Measurements from ENCODE around the gene ABCA1. TPM values are rescaled to one million over a fixed set of nuclear protein-coding genes. Genes with fewer than 3 reads are reported as not detected.

The ABCA1 gene
- total and polyA plus RNA-seq, 2 of the 13 experiments (the other 11 are each of a cell fraction or from before 2014, with no cell fraction given) = 26.8 to 63.8 TPM

DNA sequence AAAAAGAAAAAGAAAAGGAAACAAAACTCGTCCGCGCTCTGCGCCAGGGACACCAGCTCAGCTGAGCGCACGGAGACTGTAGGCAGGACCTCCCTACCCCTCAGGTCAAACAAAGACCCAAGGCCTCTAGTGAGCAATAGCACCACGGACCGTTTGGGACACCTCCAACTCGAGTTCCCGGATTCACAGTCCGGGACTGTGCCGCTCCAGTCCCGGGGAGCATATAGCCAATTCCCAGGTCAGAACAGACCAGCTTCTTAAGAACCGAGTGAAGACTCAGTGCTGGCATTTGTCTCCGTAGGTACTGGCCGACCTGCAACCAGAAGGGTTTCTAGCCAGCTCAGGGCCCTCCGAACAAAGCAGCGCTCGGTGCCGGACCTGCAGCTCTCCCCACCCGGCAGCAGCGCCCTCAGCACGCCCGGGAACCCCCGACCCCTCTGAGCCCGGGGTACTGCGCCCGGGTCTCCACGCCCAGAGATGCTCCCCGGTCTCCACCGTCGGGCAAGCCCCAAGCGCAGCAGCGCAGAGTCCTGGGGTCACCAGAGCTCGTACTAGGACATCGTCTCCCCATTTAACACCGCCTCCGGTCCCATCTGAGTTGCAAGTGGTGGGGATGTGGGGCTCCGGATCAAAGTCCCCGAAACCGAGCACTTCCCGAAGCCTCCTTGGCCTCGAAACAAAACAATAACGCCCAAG, 591 bp downstream of the ABCA1 start (continued):
- TF ChIP-seq HNF1A (IDR thresholded peaks at IDR 0.05; ENCODE audit: low read depth) = no peak
- TF ChIP-seq HNF1A (CRISPR knock-in tag; IDR thresholded peaks at IDR 0.05; ENCODE audit: borderline replicate concordance) = no peak
- TF ChIP-seq, protein P1, sequence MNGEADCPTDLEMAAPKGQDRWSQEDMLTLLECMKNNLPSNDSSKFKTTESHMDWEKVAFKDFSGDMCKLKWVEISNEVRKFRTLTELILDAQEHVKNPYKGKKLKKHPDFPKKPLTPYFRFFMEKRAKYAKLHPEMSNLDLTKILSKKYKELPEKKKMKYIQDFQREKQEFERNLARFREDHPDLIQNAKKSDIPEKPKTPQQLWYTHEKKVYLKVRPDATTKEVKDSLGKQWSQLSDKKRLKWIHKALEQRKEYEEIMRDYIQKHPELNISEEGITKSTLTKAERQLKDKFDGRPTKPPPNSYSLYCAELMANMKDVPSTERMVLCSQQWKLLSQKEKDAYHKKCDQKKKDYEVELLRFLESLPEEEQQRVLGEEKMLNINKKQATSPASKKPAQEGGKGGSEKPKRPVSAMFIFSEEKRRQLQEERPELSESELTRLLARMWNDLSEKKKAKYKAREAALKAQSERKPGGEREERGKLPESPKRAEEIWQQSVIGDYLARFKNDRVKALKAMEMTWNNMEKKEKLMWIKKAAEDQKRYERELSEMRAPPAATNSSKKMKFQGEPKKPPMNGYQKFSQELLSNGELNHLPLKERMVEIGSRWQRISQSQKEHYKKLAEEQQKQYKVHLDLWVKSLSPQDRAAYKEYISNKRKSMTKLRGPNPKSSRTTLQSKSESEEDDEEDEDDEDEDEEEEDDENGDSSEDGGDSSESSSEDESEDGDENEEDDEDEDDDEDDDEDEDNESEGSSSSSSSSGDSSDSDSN (CRISPR knock-in tag; IDR thresholded peaks at IDR 0.05) = peak; percentile 65
- no peak for TF ChIP-seq KDM4B (CRISPR knock-in tag; IDR thresholded peaks at IDR 0.05)
- no peak for TF ChIP-seq ZNF274 (CRISPR knock-in tag; IDR thresholded peaks at IDR 0.05)
- no peak for TF ChIP-seq SNAPC5 (CRISPR knock-in tag; IDR thresholded peaks at IDR 0.05; ENCODE audit: borderline replicate concordance)
- TF ChIP-seq ZNF576 (CRISPR knock-in tag; IDR thresholded peaks at IDR 0.05) = no peak
- TF ChIP-seq ZBTB7A (CRISPR knock-in tag; IDR thresholded peaks at IDR 0.05) = no peak
- TF ChIP-seq MAFK (conservative IDR thresholded peaks at IDR 0.05 in 1 of 2, IDR thresholded peaks at IDR 0.05 in 1 of 2; ENCODE audit: low read length in 2 of 2) = no peak
- TF ChIP-seq ZNF329 (CRISPR knock-in tag; IDR thresholded peaks at IDR 0.05; ENCODE audit: low read depth) = no peak
- TF ChIP-seq RBFOX2 (IDR thresholded peaks at IDR 0.05; ENCODE audit: low read depth, low read length) = peak; percentile 81
- no peak for TF ChIP-seq BORCS8-MEF2B (CRISPR knock-in tag; IDR thresholded peaks at IDR 0.05)
- TF ChIP-seq EP300 (IDR thresholded peaks at IDR 0.05; ENCODE audit: low read depth in 2 of 2, low read length in 2 of 2) = no peak
- TF ChIP-seq EP300 (CRISPR knock-in tag; IDR thresholded peaks at IDR 0.05; ENCODE audit: borderline replicate concordance) = no peak
- no peak for TF ChIP-seq ASH2L (IDR thresholded peaks at IDR 0.05; ENCODE audit: insufficient read length, low read depth, low read length)
- no peak for TF ChIP-seq MED1 (CRISPR knock-in tag; IDR thresholded peaks at IDR 0.05)
- TF ChIP-seq GABPB1 (CRISPR knock-in tag; IDR thresholded peaks at IDR 0.05) = peak; percentile 21; the same call in 1 of the 2 replicates
- TF ChIP-seq, protein P2, sequence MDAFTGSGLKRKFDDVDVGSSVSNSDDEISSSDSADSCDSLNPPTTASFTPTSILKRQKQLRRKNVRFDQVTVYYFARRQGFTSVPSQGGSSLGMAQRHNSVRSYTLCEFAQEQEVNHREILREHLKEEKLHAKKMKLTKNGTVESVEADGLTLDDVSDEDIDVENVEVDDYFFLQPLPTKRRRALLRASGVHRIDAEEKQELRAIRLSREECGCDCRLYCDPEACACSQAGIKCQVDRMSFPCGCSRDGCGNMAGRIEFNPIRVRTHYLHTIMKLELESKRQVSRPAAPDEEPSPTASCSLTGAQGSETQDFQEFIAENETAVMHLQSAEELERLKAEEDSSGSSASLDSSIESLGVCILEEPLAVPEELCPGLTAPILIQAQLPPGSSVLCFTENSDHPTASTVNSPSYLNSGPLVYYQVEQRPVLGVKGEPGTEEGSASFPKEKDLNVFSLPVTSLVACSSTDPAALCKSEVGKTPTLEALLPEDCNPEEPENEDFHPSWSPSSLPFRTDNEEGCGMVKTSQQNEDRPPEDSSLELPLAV (CRISPR knock-in tag; conservative IDR thresholded peaks at IDR 0.05; ENCODE audit: low read depth) = no peak
- TF ChIP-seq, protein P3, sequence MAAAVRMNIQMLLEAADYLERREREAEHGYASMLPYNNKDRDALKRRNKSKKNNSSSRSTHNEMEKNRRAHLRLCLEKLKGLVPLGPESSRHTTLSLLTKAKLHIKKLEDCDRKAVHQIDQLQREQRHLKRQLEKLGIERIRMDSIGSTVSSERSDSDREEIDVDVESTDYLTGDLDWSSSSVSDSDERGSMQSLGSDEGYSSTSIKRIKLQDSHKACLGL (CRISPR knock-in tag; IDR thresholded peaks at IDR 0.05) = 0 out of 2 replicates have a peak, but pooled peaks have one; percentile 27
- no peak for TF ChIP-seq FOXA1 (IDR thresholded peaks at IDR 0.05)
- TF ChIP-seq FOXA1 (CRISPR knock-in tag; IDR thresholded peaks at IDR 0.05) = no peak
